K562 (cell line): ENCODE measurements around the gene MACROD2.

Source experiments
- MLX ChIP-seq, 2 experiments: fragments of 450-650 bp in 1 of 2; sonication (generic) in 1 of 2; formaldehyde crosslinking; conservative IDR thresholded peaks; 2 replicates each; pipeline versions ENCODE4 v1.4.0 to v1.8.1; 2020 to 2022; ENCODE audit warnings: mild to moderate bottlenecking in 1 of 2, missing genetic modification reagents in 1 of 2
- SMARCA5 ChIP-seq: fragments of 450-650 bp; IDR thresholded peaks from 2 replicates; pipeline ENCODE4 v1.6.1; 2016
- TARDBP ChIP-seq: fragments of 450-650 bp; IDR thresholded peaks from 2 replicates; pipeline ENCODE4 v1.6.1; 2016
- ZNF316 ChIP-seq: fragments of 450-650 bp; IDR thresholded peaks from 2 replicates; pipeline ENCODE4 v1.6.1; 2016
- ZNF699 ChIP-seq: fragments of 250-450 bp; sonication (Bioruptor Pico); IDR thresholded peaks from 2 replicates; pipeline ENCODE4 v1.8.0; 2021; ENCODE audit warnings: mild to moderate bottlenecking, moderate library complexity; ENCODE audit not compliant: insufficient replicate concordance

GRCh38 chr20:14432597-14432996 lies 437.3 kb downstream of the MACROD2 start:
- TF ChIP-seq SMARCA5 (no peak), ZNF699 (no peak), MLX (CRISPR knock-in tag; conservative IDR thresholded peaks at IDR 0.05) (no peak), ZNF316 (no peak), TARDBP (no peak)
